PC-3 (cell line): ENCODE results near the gene NKIRAS2. TPM values are rescaled to one million over a fixed set of nuclear protein-coding genes. Genes with fewer than 3 reads are reported as not detected.
A peak's percentile ranks its signal among the peaks of the same experiment; 100 is the strongest.

Experiments
- ATAC-seq: fragments of 200-7000 bp; cut with Tn5 transposase; 2 replicates; pipeline ENCODE4 v1.9.1; 2020; ENCODE audit warnings: mild to moderate bottlenecking, moderate library complexity
- BruUV-seq: library from RNA; stranded (reverse); fragments of 400-500 nt; replicated peaks from 2 replicates; lab custom pipeline; 2021; lab: Mats Ljungman, UMichigan
- CTCF ChIA-PET: fragments of 300-600 bp; sonication (Branson Sonifier 250); formaldehyde crosslinking; loops from one replicate; lab custom pipeline; 2022; ENCODE audit warnings: antibody characterized with exemption; lab: Charles Lee
- POLR2A ChIA-PET: fragments of 300-600 bp; sonication (Branson Sonifier 250); formaldehyde crosslinking; loops from one replicate; lab custom pipeline; 2022; ENCODE audit warnings: antibody characterized with exemption; ENCODE audit not compliant: unreplicated experiment; lab: Charles Lee
- DNase-seq: peaks from one replicate; pipeline ENCODE4 v3.0.0-alpha.2; 2015
- H2AFZ ChIP-seq: fragments of 300-600 bp; sonication (generic); 2 replicates; pipeline ENCODE4 v1.6.0; 2016; ENCODE audit warnings: antibody characterized with exemption, low read length
- H3F3A ChIP-seq: fragments of 300-600 bp; sonication (generic); one replicate; pipeline ENCODE4 v1.6.0; 2017; ENCODE audit warnings: antibody characterized with exemption, low read length, control low read depth, mild to moderate bottlenecking; ENCODE audit not compliant: unreplicated experiment
- H3K27ac ChIP-seq: fragments of 300-600 bp; sonication (generic); 2 replicates; pipeline ENCODE4 v1.5.1; 2016; ENCODE audit warnings: mild to moderate bottlenecking, low read length
- H3K27me3 ChIP-seq: fragments of 300-600 bp; sonication (generic); 2 replicates; pipeline ENCODE4 v1.6.1; 2016; ENCODE audit warnings: low read length, mixed read lengths
- H3K36me3 ChIP-seq: fragments of 300-600 bp; sonication (generic); 2 replicates; pipeline ENCODE4 v1.6.1; 2016; ENCODE audit warnings: low read depth, mixed run types, low read length, mixed read lengths
- H3K4me1 ChIP-seq: fragments of 300-600 bp; sonication (generic); 2 replicates; pipeline ENCODE4 v1.5.1; 2016; ENCODE audit warnings: low read length; ENCODE audit not compliant: insufficient read depth
- H3K4me2 ChIP-seq: fragments of 300-600 bp; sonication (generic); 2 replicates; pipeline ENCODE4 v1.6.0; 2016; ENCODE audit warnings: low read length
- H3K4me3 ChIP-seq: fragments of 300-600 bp; sonication (generic); 2 replicates; pipeline ENCODE4 v1.5.1; 2016; ENCODE audit warnings: mild to moderate bottlenecking, low read length, mixed read lengths
- H3K79me2 ChIP-seq: fragments of 300-600 bp; sonication (generic); 2 replicates; pipeline ENCODE4 v1.6.1; 2017; ENCODE audit warnings: low read length, mixed read lengths
- H3K9ac ChIP-seq: fragments of 300-600 bp; sonication (generic); 2 replicates; pipeline ENCODE4 v1.6.0; 2016; ENCODE audit warnings: mild to moderate bottlenecking, low read length
- H3K9me2 ChIP-seq: fragments of 300-600 bp; sonication (generic); replicated peaks from 2 replicates; pipeline ENCODE4 v1.6.1; 2016; ENCODE audit warnings: mixed run types, low read length, mixed read lengths
- H3K9me3 ChIP-seq: fragments of 300-600 bp; sonication (generic); 2 replicates; pipeline ENCODE4 v1.6.1; 2016; ENCODE audit warnings: low read length, mixed read lengths
- H4K20me1 ChIP-seq: fragments of 300-600 bp; sonication (generic); 2 replicates; pipeline ENCODE4 v1.6.1; 2016; ENCODE audit warnings: low read length, mixed read lengths
- EZH2 ChIP-seq: fragments of 300-600 bp; sonication (generic); IDR thresholded peaks from one replicate; pipeline ENCODE4 v1.6.1; 2017; ENCODE audit warnings: antibody characterized with exemption, mild to moderate bottlenecking, low read length; ENCODE audit not compliant: unreplicated experiment
- EZH2phosphoT487 ChIP-seq: fragments of 300-600 bp; sonication (generic); IDR thresholded peaks from 2 replicates; pipeline ENCODE4 v1.6.1; 2018; ENCODE audit warnings: mild to moderate bottlenecking, antibody characterized with exemption, low read length, borderline replicate concordance
- intact Hi-C: fragments of 100-400 bp; cut with micrococcal nuclease; formaldehyde crosslinking; loops from 2 replicates; pipeline ENCODE4 v1.9.0; 2023
- total RNA-seq: library from RNA; depleted of rRNA; stranded (reverse); fragments of >200 nt; gene quantifications from 2 replicates; pipeline ENCODE4 v1.2.3, GENCODE V29; 2014
- TF ChIP-seq, protein P1 (sequence below): fragments of 300-600 bp; sonication (generic); conservative IDR thresholded peaks from 2 replicates; pipeline ENCODE4 v1.5.1; 2017; ENCODE audit warnings: antibody characterized with exemption, low read depth, mild to moderate bottlenecking, low read length

Gene NKIRAS2
- total RNA-seq, 1 experiment from 2014 or later, result 39.4 TPM

DNA sequence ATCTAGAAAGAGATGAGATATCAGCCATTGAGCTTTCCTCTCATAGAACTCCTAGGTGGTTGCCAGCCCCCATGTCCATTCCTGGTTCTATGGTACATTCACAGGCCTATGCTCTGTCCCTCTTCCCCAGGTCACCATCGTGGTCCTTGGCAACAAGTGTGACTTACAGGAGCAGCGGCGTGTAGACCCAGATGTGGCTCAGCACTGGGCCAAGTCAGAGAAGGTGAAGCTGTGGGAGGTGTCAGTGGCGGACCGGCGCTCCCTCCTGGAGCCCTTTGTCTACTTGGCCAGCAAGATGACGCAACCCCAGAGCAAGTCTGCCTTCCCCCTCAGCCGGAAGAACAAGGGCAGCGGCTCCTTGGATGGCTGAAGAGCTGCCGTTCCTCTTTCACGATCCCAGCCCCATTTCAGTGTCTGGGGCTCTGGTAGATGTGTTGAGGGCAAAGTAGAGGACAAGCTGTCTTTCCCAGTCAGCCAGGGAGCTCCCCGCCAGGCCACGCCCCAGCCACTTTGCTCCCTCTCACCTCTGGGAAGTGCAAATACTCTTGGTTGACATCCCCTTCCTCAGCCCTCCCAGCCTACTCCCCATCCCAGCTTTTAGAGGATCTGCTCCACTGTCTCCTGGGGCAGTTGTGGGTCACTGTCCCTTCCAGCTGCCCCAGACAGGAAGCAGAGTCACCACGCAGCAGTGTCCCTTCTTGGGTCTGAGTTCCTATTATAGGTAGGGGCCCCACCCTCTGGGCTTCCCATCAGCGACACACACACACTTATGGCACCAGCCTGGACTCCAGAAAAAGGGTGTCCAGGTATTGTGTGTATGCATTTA lies 3.8 kb downstream of the NKIRAS2 start:
- BruUV-seq, result no TSS peak
- Histone ChIP-seq H3K4me3 (no peak overlapping the region), H3K36me3 (no peaks in the 10 kb centered on the region), H3K27ac (no peak overlapping the region), H3K4me2 (no peak overlapping the region), H2AFZ (no peak overlapping the region), H3K9me3 (no peaks in the 10 kb centered on the region), H3K9ac (no peak overlapping the region), H3F3A (no peaks in the 10 kb centered on the region), H3K27me3 (no peaks in the 10 kb centered on the region), H3K9me2 (no peaks in the 10 kb centered on the region), H3K4me1 (peaks cover 16% of the 10 kb centered on the region), H3K79me2 (peaks cover 18% of the 10 kb centered on the region), H4K20me1 (no peaks in the 10 kb centered on the region)
- no peak for DNase-seq
- TF ChIP-seq EZH2phosphoT487 (no peak), EZH2 (no peak)
- TF ChIP-seq, protein P1, sequence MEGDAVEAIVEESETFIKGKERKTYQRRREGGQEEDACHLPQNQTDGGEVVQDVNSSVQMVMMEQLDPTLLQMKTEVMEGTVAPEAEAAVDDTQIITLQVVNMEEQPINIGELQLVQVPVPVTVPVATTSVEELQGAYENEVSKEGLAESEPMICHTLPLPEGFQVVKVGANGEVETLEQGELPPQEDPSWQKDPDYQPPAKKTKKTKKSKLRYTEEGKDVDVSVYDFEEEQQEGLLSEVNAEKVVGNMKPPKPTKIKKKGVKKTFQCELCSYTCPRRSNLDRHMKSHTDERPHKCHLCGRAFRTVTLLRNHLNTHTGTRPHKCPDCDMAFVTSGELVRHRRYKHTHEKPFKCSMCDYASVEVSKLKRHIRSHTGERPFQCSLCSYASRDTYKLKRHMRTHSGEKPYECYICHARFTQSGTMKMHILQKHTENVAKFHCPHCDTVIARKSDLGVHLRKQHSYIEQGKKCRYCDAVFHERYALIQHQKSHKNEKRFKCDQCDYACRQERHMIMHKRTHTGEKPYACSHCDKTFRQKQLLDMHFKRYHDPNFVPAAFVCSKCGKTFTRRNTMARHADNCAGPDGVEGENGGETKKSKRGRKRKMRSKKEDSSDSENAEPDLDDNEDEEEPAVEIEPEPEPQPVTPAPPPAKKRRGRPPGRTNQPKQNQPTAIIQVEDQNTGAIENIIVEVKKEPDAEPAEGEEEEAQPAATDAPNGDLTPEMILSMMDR, result no peak
- intact Hi-C loops, result no loop called here
- CTCF ChIA-PET, result interaction anchor here (0.7 kb wide), 1 partner anchor 65 kb away, joined by 8 read pairs; no protein-coding TSS in a partner anchor
- ATAC-seq, result no peak
- POLR2A ChIA-PET, result no interaction called here

- H3K9me2 ChIP-seq, result no peaks in the 10 kb centered on the region
- DNase-seq, result no peak
- peaks cover 15% of the 10 kb centered on the region for H3K79me2 ChIP-seq
- no peak for TF ChIP-seq EZH2phosphoT487
- TF ChIP-seq EZH2, result no peak
- TF ChIP-seq, protein P1, result peak; percentile 24; the same call in 1 of the 2 replicates
- no peaks in the 10 kb centered on the region for H3K27me3 ChIP-seq
- H3K4me2 ChIP-seq, result no peak overlapping the region
- no peaks in the 10 kb centered on the region for H3K9me3 ChIP-seq
- no peak overlapping the region for H3K4me3 ChIP-seq
- no TSS peak for BruUV-seq
- H2AFZ ChIP-seq, result no peak overlapping the region
- POLR2A ChIA-PET, result no interaction called here
- H4K20me1 ChIP-seq, result no peaks in the 10 kb centered on the region
- intact Hi-C loops, result no loop called here
- no peak for ATAC-seq
- H3K36me3 ChIP-seq, result no peaks in the 10 kb centered on the region
- peaks cover 16% of the 10 kb centered on the region for H3K4me1 ChIP-seq
- no peak overlapping the region for H3K9ac ChIP-seq
- H3K27ac ChIP-seq, result no peak overlapping the region
- H3F3A ChIP-seq, result no peaks in the 10 kb centered on the region
- CTCF ChIA-PET, result interaction anchor here (0.5 to 0.6 kb wide), 3 partner anchors 8 to 505 kb away, joined by 3 to 6 read pairs (median 5); no protein-coding TSS in a partner anchor
Observed at GRCh38 chr17:42025191-42025579, 5.3 kb downstream of the NKIRAS2 start.

GRCh38 chr17:42025936-42026335 lies 6.0 kb downstream of the NKIRAS2 start:
- ChIA-PET CTCF (no interaction called here), POLR2A (no interaction called here)
- H3K9me3 ChIP-seq, result no peaks in the 10 kb centered on the region
- H3K27me3 ChIP-seq, result no peaks in the 10 kb centered on the region
- no peaks in the 10 kb centered on the region for H3K36me3 ChIP-seq
- BruUV-seq, result no TSS peak
- H3K4me1 ChIP-seq, result peaks cover 14% of the 10 kb centered on the region
- no peak for DNase-seq
- no peak overlapping the region for H2AFZ ChIP-seq
- no peak overlapping the region for H3K4me2 ChIP-seq
- ATAC-seq, result no peak
- TF ChIP-seq, protein P1, result no peak
- TF ChIP-seq EZH2phosphoT487, result no peak
- TF ChIP-seq EZH2, result no peak
- intact Hi-C loops, result no loop called here
- H3K9me2 ChIP-seq, result no peaks in the 10 kb centered on the region
- no peak overlapping the region for H3K27ac ChIP-seq
- H3K9ac ChIP-seq, result no peak overlapping the region
- H4K20me1 ChIP-seq, result no peaks in the 10 kb centered on the region
- H3K79me2 ChIP-seq, result peaks cover 8% of the 10 kb centered on the region
- no peaks in the 10 kb centered on the region for H3F3A ChIP-seq
- no peak overlapping the region for H3K4me3 ChIP-seq
